Fibroblast of the aortic adventitia (primary cell): ENCODE data around the gene THBD. TPM values are rescaled to one million over a fixed set of nuclear protein-coding genes. Genes with fewer than 3 reads are reported as not detected.

Experiments used
- DNase-seq: peaks from one replicate; pipeline ENCODE4 v3.0.0-alpha.2; 2010; ENCODE audit warnings: low read depth
- H3K4me3 ChIP-seq: 2 replicates; pipeline ENCODE4 v1.5.1; 2011; ENCODE audit warnings: low read depth, mild to moderate bottlenecking, control low read depth, low read length, moderate library complexity
- total RNA-seq: library from RNA; depleted of rRNA; stranded (reverse); fragments of >200 nt; gene quantifications from 2 replicates; pipeline ENCODE4 v1.2.3, GENCODE V29; 2012; ENCODE audit warnings: low replicate concordance
- TF ChIP-seq, protein P1 (sequence below): IDR thresholded peaks from 2 replicates; pipeline ENCODE4 v1.5.1; 2011; ENCODE audit warnings: mild to moderate bottlenecking, low read length, control low read depth, inconsistent platforms; ENCODE audit not compliant: insufficient read depth

The THBD gene
- total RNA-seq, 1 donor = 128 TPM

DNA sequence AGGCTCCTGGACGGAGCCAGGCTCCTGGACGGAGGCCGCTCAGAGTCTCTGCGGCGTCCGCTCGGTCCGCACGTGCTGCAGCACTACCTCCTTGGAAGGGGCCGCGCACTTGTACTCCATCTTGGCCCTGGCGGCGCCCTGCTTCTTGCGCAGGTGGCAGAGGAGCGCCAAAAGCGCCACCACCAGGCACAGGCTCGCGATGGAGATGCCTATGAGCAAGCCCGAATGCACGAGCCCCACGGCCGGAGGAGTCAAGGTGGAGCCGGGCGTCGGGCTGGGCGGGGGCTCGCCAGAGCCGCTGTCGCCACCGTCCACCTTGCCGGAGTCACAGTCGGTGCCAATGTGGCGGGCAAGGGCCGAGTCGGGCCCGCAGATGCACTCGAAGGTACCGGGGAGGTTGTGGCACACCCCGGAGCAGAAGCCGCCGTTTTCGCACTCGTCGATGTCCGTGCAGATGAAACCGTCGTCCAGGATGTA lies 1.7 kb downstream of the THBD start:
- TF ChIP-seq, protein P1, sequence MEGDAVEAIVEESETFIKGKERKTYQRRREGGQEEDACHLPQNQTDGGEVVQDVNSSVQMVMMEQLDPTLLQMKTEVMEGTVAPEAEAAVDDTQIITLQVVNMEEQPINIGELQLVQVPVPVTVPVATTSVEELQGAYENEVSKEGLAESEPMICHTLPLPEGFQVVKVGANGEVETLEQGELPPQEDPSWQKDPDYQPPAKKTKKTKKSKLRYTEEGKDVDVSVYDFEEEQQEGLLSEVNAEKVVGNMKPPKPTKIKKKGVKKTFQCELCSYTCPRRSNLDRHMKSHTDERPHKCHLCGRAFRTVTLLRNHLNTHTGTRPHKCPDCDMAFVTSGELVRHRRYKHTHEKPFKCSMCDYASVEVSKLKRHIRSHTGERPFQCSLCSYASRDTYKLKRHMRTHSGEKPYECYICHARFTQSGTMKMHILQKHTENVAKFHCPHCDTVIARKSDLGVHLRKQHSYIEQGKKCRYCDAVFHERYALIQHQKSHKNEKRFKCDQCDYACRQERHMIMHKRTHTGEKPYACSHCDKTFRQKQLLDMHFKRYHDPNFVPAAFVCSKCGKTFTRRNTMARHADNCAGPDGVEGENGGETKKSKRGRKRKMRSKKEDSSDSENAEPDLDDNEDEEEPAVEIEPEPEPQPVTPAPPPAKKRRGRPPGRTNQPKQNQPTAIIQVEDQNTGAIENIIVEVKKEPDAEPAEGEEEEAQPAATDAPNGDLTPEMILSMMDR = no peak
- DNase-seq = no peak
- H3K4me3 ChIP-seq = peak overlapping the region; percentile 69

GRCh38 chr20:23047001-23047737 lies 2.3 kb downstream of the THBD start:
- TF ChIP-seq, protein P1 = no peak
- no peak for DNase-seq
- H3K4me3 ChIP-seq = peak overlapping the region; percentile 69

DNA sequence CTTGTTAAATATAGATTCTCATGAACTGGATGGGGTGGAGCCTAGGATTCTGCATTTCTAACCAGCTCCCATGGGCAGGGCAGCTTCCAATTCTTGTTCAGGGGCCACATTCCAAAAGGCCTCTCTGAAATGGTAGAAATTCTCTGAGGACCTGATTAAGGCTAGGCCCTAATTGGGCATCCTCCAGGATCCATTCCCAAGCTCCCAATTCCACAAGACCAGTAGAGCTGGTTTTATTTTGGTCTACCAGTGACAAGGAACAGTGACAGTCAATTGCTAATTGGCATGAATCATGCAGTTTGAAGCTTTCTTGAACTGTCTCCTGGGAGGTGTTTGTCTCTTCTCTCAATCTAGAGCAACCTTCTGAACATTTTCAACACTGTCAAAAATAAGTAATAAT lies 3.0 kb downstream of the THBD start:
- peak overlapping the region; percentile 45 for H3K4me3 ChIP-seq
- TF ChIP-seq, protein P1 = no peak
- DNase-seq = no peak

DNA sequence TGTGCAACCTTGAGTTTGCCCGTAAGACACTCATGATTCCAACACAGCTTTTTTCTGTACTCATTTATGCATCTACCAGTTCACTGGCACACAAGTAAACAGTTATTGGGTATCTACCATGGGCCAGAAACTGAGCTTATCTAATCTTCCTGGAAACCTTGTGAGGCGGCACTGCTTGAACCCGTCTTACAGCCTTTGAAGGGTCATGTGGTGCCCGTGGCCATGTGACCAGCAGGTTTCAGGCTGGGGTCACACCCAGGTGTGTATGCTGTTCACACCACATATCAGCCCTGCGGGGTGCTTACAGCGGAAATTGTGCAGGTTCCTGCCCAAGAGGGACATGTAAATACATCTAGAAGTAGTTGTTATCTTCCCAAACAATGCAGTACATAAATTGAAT lies 6.1 kb downstream of the THBD start:
- no peak for DNase-seq
- H3K4me3 ChIP-seq = no peak overlapping the region
- TF ChIP-seq, protein P1 = no peak

DNA sequence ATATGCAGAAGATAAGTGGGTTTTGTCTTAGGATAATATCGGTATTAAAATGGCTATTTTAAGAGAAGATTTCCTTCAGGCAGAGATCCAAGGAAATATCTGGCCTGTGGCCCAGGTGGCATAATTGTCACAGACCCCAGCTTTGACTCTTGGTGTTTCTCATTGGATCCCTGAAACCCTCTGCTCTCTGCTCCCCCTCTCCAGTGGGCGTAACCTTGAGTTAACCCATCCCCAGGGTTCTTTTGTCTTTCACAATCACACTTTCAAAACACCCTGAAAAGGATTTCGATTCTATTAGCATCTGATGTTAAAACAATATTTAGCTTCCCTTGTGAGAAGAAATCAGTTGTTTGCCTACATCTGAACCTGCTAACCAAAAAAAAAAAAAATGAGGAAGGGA lies 7.2 kb downstream of the THBD start:
- no peak for DNase-seq
- TF ChIP-seq, protein P1 = no peak
- H3K4me3 ChIP-seq = no peak overlapping the region

GRCh38 chr20:23039885-23040508 lies 9.5 kb downstream of the THBD start:
- DNase-seq = no peak
- TF ChIP-seq, protein P1 = no peak
- no peak overlapping the region for H3K4me3 ChIP-seq
